ENCODE measurements around the gene RALGAPA2. TPM values are rescaled to one million over a fixed set of nuclear protein-coding genes. Genes with fewer than 3 reads are reported as not detected.

RALGAPA2 gene
- total and polyA plus RNA-seq, 2 experiments from 2014 or later = 13.1 to 43.4 TPM

DNA sequence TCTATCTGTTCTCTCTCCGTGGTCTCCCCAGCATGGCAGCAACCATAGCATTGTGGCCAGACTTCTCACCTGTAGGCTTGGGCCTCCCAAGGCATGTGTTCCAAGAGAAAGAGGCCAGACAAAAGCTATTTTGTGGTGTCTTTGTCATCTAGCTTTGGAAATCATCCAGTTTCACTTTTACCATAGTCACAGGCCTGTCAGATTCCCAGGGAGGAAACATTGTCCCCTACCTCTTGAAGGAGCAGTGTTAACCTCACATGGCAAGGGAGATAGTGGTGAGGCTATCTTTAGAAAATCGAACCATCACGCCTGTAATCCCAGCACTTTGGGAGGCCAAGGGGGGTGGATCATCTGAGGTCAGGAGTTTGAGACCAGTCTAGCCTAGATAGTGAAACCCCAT, 42.3 kb upstream of the RALGAPA2 start:
- Histone ChIP-seq H3K4me2 (no peak overlapping the region), H3K9me2 (ENCODE audit: insufficient read depth) (peaks cover 10% of the 10 kb centered on the region; the same call in 1 of the 2 replicates), H3K27ac (ENCODE audit: low read depth) (no peak overlapping the region), H3K4me1 (ENCODE audit: insufficient read depth) (no peaks in the 10 kb centered on the region), H3K79me2 (replicated peaks; ENCODE audit: insufficient read depth) (no peaks in the 10 kb centered on the region), H3K4me3 (no peak overlapping the region), H3K36me3 (ENCODE audit: insufficient read depth) (no peaks in the 10 kb centered on the region), H3F3A (replicated peaks; ENCODE audit: low read depth) (no peaks in the 10 kb centered on the region), H2AFZ (no peak overlapping the region), H3K27me3 (ENCODE audit: insufficient read depth) (no peaks in the 10 kb centered on the region), H4K20me1 (replicated peaks; ENCODE audit: insufficient read depth) (no peaks in the 10 kb centered on the region)
- TF ChIP-seq ZNF331 (CRISPR knock-in tag; IDR thresholded peaks at IDR 0.05; ENCODE audit: low read depth) (no peak), POLR2AphosphoS5 (IDR thresholded peaks at IDR 0.05; ENCODE audit: low read depth) (no peak), JUNB (IDR thresholded peaks at IDR 0.05; ENCODE audit: unreplicated experiment) (no peak), EZH2phosphoT487 (IDR thresholded peaks at IDR 0.05; ENCODE audit: unreplicated experiment) (no peak), EZH2 (IDR thresholded peaks at IDR 0.05; ENCODE audit: low read depth, unreplicated experiment) (no peak), NANOG (IDR thresholded peaks at IDR 0.05; ENCODE audit: borderline replicate concordance) (no peak)
- TF ChIP-seq, protein P1, sequence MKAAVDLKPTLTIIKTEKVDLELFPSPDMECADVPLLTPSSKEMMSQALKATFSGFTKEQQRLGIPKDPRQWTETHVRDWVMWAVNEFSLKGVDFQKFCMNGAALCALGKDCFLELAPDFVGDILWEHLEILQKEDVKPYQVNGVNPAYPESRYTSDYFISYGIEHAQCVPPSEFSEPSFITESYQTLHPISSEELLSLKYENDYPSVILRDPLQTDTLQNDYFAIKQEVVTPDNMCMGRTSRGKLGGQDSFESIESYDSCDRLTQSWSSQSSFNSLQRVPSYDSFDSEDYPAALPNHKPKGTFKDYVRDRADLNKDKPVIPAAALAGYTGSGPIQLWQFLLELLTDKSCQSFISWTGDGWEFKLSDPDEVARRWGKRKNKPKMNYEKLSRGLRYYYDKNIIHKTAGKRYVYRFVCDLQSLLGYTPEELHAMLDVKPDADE (IDR thresholded peaks at IDR 0.05) = no peak
- TF ChIP-seq, protein P2, sequence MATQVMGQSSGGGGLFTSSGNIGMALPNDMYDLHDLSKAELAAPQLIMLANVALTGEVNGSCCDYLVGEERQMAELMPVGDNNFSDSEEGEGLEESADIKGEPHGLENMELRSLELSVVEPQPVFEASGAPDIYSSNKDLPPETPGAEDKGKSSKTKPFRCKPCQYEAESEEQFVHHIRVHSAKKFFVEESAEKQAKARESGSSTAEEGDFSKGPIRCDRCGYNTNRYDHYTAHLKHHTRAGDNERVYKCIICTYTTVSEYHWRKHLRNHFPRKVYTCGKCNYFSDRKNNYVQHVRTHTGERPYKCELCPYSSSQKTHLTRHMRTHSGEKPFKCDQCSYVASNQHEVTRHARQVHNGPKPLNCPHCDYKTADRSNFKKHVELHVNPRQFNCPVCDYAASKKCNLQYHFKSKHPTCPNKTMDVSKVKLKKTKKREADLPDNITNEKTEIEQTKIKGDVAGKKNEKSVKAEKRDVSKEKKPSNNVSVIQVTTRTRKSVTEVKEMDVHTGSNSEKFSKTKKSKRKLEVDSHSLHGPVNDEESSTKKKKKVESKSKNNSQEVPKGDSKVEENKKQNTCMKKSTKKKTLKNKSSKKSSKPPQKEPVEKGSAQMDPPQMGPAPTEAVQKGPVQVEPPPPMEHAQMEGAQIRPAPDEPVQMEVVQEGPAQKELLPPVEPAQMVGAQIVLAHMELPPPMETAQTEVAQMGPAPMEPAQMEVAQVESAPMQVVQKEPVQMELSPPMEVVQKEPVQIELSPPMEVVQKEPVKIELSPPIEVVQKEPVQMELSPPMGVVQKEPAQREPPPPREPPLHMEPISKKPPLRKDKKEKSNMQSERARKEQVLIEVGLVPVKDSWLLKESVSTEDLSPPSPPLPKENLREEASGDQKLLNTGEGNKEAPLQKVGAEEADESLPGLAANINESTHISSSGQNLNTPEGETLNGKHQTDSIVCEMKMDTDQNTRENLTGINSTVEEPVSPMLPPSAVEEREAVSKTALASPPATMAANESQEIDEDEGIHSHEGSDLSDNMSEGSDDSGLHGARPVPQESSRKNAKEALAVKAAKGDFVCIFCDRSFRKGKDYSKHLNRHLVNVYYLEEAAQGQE (IDR thresholded peaks at IDR 0.05; ENCODE audit: unreplicated experiment) = no peak
- TF ChIP-seq, protein P3, sequence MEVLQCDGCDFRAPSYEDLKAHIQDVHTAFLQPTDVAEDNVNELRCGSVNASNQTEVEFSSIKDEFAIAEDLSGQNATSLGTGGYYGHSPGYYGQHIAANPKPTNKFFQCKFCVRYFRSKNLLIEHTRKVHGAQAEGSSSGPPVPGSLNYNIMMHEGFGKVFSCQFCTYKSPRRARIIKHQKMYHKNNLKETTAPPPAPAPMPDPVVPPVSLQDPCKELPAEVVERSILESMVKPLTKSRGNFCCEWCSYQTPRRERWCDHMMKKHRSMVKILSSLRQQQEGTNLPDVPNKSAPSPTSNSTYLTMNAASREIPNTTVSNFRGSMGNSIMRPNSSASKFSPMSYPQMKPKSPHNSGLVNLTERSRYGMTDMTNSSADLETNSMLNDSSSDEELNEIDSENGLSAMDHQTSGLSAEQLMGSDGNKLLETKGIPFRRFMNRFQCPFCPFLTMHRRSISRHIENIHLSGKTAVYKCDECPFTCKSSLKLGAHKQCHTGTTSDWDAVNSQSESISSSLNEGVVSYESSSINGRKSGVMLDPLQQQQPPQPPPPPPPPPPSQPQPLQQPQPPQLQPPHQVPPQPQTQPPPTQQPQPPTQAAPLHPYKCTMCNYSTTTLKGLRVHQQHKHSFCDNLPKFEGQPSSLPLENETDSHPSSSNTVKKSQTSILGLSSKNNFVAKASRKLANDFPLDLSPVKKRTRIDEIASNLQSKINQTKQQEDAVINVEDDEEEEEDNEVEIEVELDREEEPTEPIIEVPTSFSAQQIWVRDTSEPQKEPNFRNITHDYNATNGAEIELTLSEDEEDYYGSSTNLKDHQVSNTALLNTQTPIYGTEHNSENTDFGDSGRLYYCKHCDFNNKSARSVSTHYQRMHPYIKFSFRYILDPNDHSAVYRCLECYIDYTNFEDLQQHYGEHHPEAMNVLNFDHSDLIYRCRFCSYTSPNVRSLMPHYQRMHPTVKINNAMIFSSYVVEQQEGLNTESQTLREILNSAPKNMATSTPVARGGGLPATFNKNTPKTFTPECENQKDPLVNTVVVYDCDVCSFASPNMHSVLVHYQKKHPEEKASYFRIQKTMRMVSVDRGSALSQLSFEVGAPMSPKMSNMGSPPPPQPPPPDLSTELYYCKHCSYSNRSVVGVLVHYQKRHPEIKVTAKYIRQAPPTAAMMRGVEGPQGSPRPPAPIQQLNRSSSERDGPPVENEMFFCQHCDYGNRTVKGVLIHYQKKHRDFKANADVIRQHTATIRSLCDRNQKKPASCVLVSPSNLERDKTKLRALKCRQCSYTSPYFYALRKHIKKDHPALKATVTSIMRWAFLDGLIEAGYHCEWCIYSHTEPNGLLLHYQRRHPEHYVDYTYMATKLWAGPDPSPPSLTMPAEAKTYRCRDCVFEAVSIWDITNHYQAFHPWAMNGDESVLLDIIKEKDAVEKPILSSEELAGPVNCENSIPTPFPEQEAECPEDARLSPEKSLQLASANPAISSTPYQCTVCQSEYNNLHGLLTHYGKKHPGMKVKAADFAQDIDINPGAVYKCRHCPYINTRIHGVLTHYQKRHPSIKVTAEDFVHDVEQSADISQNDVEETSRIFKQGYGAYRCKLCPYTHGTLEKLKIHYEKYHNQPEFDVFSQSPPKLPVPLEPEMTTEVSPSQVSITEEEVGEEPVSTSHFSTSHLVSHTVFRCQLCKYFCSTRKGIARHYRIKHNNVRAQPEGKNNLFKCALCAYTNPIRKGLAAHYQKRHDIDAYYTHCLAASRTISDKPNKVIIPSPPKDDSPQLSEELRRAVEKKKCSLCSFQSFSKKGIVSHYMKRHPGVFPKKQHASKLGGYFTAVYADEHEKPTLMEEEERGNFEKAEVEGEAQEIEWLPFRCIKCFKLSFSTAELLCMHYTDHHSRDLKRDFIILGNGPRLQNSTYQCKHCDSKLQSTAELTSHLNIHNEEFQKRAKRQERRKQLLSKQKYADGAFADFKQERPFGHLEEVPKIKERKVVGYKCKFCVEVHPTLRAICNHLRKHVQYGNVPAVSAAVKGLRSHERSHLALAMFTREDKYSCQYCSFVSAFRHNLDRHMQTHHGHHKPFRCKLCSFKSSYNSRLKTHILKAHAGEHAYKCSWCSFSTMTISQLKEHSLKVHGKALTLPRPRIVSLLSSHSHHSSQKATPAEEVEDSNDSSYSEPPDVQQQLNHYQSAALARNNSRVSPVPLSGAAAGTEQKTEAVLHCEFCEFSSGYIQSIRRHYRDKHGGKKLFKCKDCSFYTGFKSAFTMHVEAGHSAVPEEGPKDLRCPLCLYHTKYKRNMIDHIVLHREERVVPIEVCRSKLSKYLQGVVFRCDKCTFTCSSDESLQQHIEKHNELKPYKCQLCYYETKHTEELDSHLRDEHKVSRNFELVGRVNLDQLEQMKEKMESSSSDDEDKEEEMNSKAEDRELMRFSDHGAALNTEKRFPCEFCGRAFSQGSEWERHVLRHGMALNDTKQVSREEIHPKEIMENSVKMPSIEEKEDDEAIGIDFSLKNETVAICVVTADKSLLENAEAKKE (CRISPR knock-in tag; IDR thresholded peaks at IDR 0.05) = no peak
- ATAC-seq (no peak), DNase-seq (ENCODE audit: low spot score) (no peak)
- no peak overlapping the region for H3K27ac Mint-ChIP-seq
- peaks cover 2% of the 10 kb centered on the region for H3K27me3 Mint-ChIP-seq (ENCODE audit: insufficient read depth, low read depth, poor library complexity)
- H3K4me1 Mint-ChIP-seq = no peaks in the 10 kb centered on the region; the same call in 2 of the 3 replicates
- H3K9me3 Mint-ChIP-seq = no peaks in the 10 kb centered on the region
- H3K4me3 Mint-ChIP-seq = no peak overlapping the region
- H3K36me3 Mint-ChIP-seq (ENCODE audit: low read depth) = no peaks in the 10 kb centered on the region
